Spinal cord (tissue), 10 donors: Measurements from ENCODE around the gene SLC25A22. TPM values are rescaled to one million over a fixed set of nuclear protein-coding genes. Genes with fewer than 3 reads are reported as not detected.

Source experiments
- DNase-seq, 6 donors: peaks; one replicate each; pipeline versions ENCODE4 v3.0.0 to v3.0.0-alpha.2; 2013 to 2015; ENCODE audit warnings: low spot score in 6 of 6, low read depth in 4 of 6
- H3K27ac ChIP-seq: one replicate; pipeline ENCODE4 v1.5.1; 2013; ENCODE audit warnings: low read depth, low read length, control low read depth
- H3K27me3 ChIP-seq: one replicate; pipeline ENCODE4 v1.6.1; 2013; ENCODE audit warnings: low read length; ENCODE audit not compliant: control insufficient read depth, insufficient read depth
- H3K36me3 ChIP-seq: one replicate; pipeline ENCODE4 v1.6.1; 2013; ENCODE audit warnings: low read length; ENCODE audit not compliant: control insufficient read depth, insufficient read depth
- H3K4me1 ChIP-seq: one replicate; pipeline ENCODE4 v1.6.1; 2013; ENCODE audit warnings: low read length; ENCODE audit not compliant: control insufficient read depth, insufficient read depth
- H3K4me3 ChIP-seq: one replicate; pipeline ENCODE4 v1.5.1; 2013; ENCODE audit warnings: low read depth, low read length, control low read depth
- H3K9me3 ChIP-seq: one replicate; pipeline ENCODE4 v1.6.1; 2013; ENCODE audit warnings: low read length; ENCODE audit not compliant: control insufficient read depth, insufficient read depth
- WGBS: methylation state at CpG from one replicate; pipeline ENCODE4 v1.1.5; 2013; ENCODE audit warnings: missing lambda C conversion rate; ENCODE audit not compliant: insufficient coverage; 5-methylcytosine and 5-hydroxymethylcytosine counted together
- polyA plus RNA-seq, 2 donors: library from polyadenylated mRNA; unstranded; fragments of 120-200 nt; gene quantifications; one replicate each; pipeline ENCODE4 v1.2.1, GENCODE V29; 2013; ENCODE audit not compliant: insufficient read length in 2 of 2
- total RNA-seq, 2 donors: library from RNA; depleted of rRNA in 1 of 2; stranded (reverse); fragments of 120-200 nt in 1 of 2; fragments of >200 nt in 1 of 2; gene quantifications; one replicate each; pipeline versions ENCODE4 v1.2.3 to v1.2.4, GENCODE V29; 2013 to 2014
- donor health status: healthy.

The SLC25A22 gene
- total and polyA plus RNA-seq, 4 donors, result 17.5 to 69.2 (median 36.3) TPM

GRCh38 chr11:782264-783174 lies 15.6 kb downstream of the SLC25A22 start:
- Histone ChIP-seq H3K4me3 (no peak overlapping the region), H3K27ac (no peak overlapping the region), H3K9me3 (no peaks in the 10 kb centered on the region), H3K36me3 (peaks cover 59% of the 10 kb centered on the region), H3K4me1 (peaks cover 43% of the 10 kb centered on the region), H3K27me3 (no peaks in the 10 kb centered on the region)
- no peak for DNase-seq
- WGBS, result 74% methylated on average over 26 of the region's 36 CpGs

- H3K27ac ChIP-seq, result no peak overlapping the region
- H3K36me3 ChIP-seq, result peaks cover 54% of the 10 kb centered on the region
- H3K4me1 ChIP-seq, result peaks cover 59% of the 10 kb centered on the region
- H3K27me3 ChIP-seq, result no peaks in the 10 kb centered on the region
- no peak for DNase-seq
- no peaks in the 10 kb centered on the region for H3K9me3 ChIP-seq
- 89% methylated on average over 16 of the region's 16 CpGs for WGBS
- no peak overlapping the region for H3K4me3 ChIP-seq
Measured at GRCh38 chr11:779955-780532, 18.0 kb downstream of the SLC25A22 start.

GRCh38 chr11:778976-779954 lies 18.8 kb downstream of the SLC25A22 start:
- no peak for DNase-seq
- no peak overlapping the region for H3K27ac ChIP-seq
- peaks cover 66% of the 10 kb centered on the region for H3K4me1 ChIP-seq
- WGBS, result 93% methylated on average over 23 of the region's 23 CpGs
- H3K9me3 ChIP-seq, result no peaks in the 10 kb centered on the region
- peaks cover 59% of the 10 kb centered on the region for H3K36me3 ChIP-seq
- no peak overlapping the region for H3K4me3 ChIP-seq
- H3K27me3 ChIP-seq, result no peaks in the 10 kb centered on the region

DNA sequence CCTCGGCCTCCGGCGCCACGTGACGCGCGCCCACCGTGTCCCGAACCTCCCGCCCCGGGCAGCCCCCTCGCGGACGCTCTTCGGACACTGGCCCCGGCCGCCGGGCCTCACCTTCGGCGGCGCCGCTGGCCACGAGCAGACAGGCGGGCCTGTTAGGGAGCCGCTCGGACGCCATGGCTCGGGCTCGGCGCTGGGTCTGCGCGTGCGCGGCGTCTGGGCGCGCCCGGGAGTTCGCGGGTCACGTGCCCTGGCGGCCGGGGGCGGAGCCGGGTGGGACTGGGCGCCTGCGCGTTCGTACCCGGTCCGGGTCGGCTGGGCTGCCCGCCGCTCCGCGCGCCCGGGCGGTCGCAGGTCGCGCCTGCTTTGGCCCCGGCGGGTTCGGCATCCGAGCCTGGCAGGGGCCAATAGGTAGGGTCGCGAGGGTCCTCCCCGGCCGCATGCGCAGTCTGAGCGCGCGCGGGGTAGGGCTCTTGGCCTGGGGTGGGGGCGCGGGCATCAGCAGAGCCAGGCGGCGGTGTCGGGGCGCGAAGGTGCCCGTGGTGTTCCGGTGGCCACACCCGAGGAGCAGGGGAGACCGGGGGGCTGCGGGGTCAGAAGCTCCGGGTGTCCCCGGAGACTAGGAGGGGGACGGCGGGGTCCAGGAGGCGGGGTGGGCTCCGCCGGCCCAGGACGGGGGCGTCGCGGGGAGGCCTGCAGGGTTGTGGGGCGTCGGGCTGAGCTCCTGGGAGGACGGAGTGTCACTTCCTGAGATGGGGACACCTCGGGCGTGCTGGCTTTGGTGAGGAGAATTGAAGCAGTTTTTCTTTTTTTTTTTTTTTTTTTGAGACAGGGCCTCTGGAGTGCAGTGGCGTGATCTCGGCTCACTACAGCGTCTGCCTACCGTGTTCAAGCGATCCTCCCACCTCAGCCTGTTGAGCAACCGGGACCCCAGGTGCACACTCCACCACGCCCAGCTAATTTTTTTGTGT lies 20.5 kb downstream of the SLC25A22 start, which contains the start of gene GATD1:
Gene GATD1 (minus strand): TSS at position 200 of the 968 bp plus-strand sequence. CDS start 25 bp downstream, at position 175.
- under 1% methylated on average over 102 of the region's 110 CpGs for WGBS

GRCh38 chr11:776561-777287 lies 21.4 kb downstream of the SLC25A22 start:
- Histone ChIP-seq H3K27ac (no peak overlapping the region), H3K36me3 (peaks cover 74% of the 10 kb centered on the region), H3K4me1 (peaks cover 76% of the 10 kb centered on the region), H3K27me3 (no peaks in the 10 kb centered on the region), H3K9me3 (no peaks in the 10 kb centered on the region), H3K4me3 (peak overlapping the region; percentile 70)
- under 1% methylated on average over 41 of the region's 65 CpGs for WGBS
- no peak for DNase-seq

More for the DNA sequence above, 20.5 kb downstream of the SLC25A22 start, which contains the start of gene GATD1:
- no peaks in the 10 kb centered on the region for H3K27me3 ChIP-seq
- H3K4me3 ChIP-seq, result peak within 1 kb of the TSS; percentile 70
- peaks cover 69% of the 10 kb centered on the region for H3K4me1 ChIP-seq
- H3K27ac ChIP-seq, result no peak within 1 kb of the TSS
- no peaks in the 10 kb centered on the region for H3K9me3 ChIP-seq
- H3K36me3 ChIP-seq, result peaks cover 74% of the 10 kb centered on the region
- DNase-seq, result peak; percentile 70 to 97 (median 86)

DNA sequence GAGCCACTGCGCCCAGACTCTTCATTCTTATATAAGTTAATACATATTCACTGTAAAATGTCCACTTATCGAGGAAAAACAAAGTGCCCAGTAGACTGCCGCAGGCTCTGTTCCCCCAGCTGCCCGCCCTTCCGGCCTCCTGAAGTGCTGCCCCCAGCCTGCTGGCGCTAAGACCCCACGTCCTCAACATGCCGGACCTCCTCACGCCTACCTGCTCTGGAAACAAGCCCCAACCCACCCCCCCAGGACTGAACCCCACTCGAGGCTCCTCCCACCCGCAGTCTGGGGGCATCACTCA lies 21.9 kb downstream of the SLC25A22 start:
- H3K36me3 ChIP-seq, result peaks cover 77% of the 10 kb centered on the region

GRCh38 chr11:774873-775592 lies 23.0 kb downstream of the SLC25A22 start:
- no peak for DNase-seq
- H3K27ac ChIP-seq, result no peak overlapping the region
- H3K4me1 ChIP-seq, result peaks cover 79% of the 10 kb centered on the region
- no peaks in the 10 kb centered on the region for H3K27me3 ChIP-seq
- peaks cover 80% of the 10 kb centered on the region for H3K36me3 ChIP-seq
- 78% methylated on average over 10 of the region's 20 CpGs for WGBS
- H3K9me3 ChIP-seq, result no peaks in the 10 kb centered on the region
- H3K4me3 ChIP-seq, result no peak overlapping the region

More for the DNA sequence above, 21.9 kb downstream of the SLC25A22 start:
- Histone ChIP-seq H3K27ac (no peak overlapping the region), H3K27me3 (no peaks in the 10 kb centered on the region), H3K4me1 (peaks cover 81% of the 10 kb centered on the region), H3K9me3 (no peaks in the 10 kb centered on the region), H3K4me3 (peak overlapping the region; percentile 70)
- DNase-seq, result no peak
- 27% methylated on average over 11 of the region's 11 CpGs for WGBS

DNA sequence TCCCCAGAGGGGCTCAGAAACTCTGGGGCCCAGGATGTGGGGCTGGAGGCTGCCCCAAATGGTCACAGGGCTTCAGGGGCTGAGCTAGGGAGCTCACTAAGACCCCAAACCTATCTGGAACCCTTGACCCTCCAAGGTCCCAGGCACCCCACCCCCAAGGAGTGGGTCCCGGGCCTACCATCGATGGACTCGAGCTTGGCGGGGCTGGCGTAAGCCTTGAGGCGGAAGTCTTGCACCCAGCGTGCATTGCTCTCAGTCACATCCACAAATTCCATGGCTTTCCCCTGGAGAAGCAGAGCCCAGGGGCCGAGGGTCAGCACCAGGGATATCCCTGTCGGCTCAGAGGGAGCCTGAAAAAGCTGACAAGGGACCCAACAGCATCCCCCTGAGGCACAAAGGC lies 24.3 kb downstream of the SLC25A22 start:
- WGBS, result 94% methylated on average over 9 of the region's 9 CpGs
- peaks cover 80% of the 10 kb centered on the region for H3K36me3 ChIP-seq

More for the DNA sequence above, 24.3 kb downstream of the SLC25A22 start:
- no peaks in the 10 kb centered on the region for H3K9me3 ChIP-seq
- peak overlapping the region; percentile 88 for H3K27ac ChIP-seq
- peaks cover 69% of the 10 kb centered on the region for H3K4me1 ChIP-seq
- no peak for DNase-seq
- no peak overlapping the region for H3K4me3 ChIP-seq
- no peaks in the 10 kb centered on the region for H3K27me3 ChIP-seq
